Measurements from ENCODE around the gene TRPM2.

Gene TRPM2

GRCh38 chr21:44473915-44474555 lies 120.6 kb downstream of the TRPM2 start:
- no peak for TF ChIP-seq CTCF (IDR thresholded peaks at IDR 0.05; ENCODE audit: borderline replicate concordance, insufficient read depth, low read depth, low read length)
- no peak overlapping the region for H3K4me3 ChIP-seq (ENCODE audit: low read depth, low read length)

- no peak for TF ChIP-seq CTCF (IDR thresholded peaks at IDR 0.05; ENCODE audit: borderline replicate concordance, insufficient read depth, low read depth, low read length)
These were observed 121.9 kb downstream of the TRPM2 start for GRCh38 chr21:44475266-44475845.

GRCh38 chr21:44477131-44477530 lies 123.7 kb downstream of the TRPM2 start:
- no peak overlapping the region for H3K4me3 ChIP-seq (ENCODE audit: low read depth, low read length)
- TF ChIP-seq CTCF (IDR thresholded peaks at IDR 0.05; ENCODE audit: borderline replicate concordance, insufficient read depth, low read depth, low read length), result no peak

More at GRCh38 chr21:44475266-44475845, 121.9 kb downstream of the TRPM2 start:
- H3K4me3 ChIP-seq (ENCODE audit: low read depth, low read length), result no peak overlapping the region

- H3K4me3 ChIP-seq (ENCODE audit: low read depth, low read length), result no peak overlapping the region
- no peak for TF ChIP-seq CTCF (IDR thresholded peaks at IDR 0.05; ENCODE audit: borderline replicate concordance, insufficient read depth, low read depth, low read length)
These were observed 124.3 kb downstream of the TRPM2 start for GRCh38 chr21:44477712-44478111.

GRCh38 chr21:44478124-44478800 lies 124.8 kb downstream of the TRPM2 start:
- H3K4me3 ChIP-seq (ENCODE audit: low read depth, low read length), result no peak overlapping the region
- no peak for TF ChIP-seq CTCF (IDR thresholded peaks at IDR 0.05; ENCODE audit: borderline replicate concordance, insufficient read depth, low read depth, low read length)

GRCh38 chr21:44478801-44479167 lies 125.4 kb downstream of the TRPM2 start:
- TF ChIP-seq CTCF (IDR thresholded peaks at IDR 0.05; ENCODE audit: borderline replicate concordance, insufficient read depth, low read depth, low read length), result no peak
- no peak overlapping the region for H3K4me3 ChIP-seq (ENCODE audit: low read depth, low read length)

All from GM12875 (cell line).